ENCODE measurements around the gene SLC10A4.

- TF ChIP-seq CTCF (IDR thresholded peaks at IDR 0.05; ENCODE audit: control extremely low read depth in 1 of 3, insufficient read depth in 1 of 3, low read depth in 1 of 3, low read length in 3 of 3), result no peak
- no peak for TF ChIP-seq GABPA (IDR thresholded peaks at IDR 0.05; ENCODE audit: borderline replicate concordance, insufficient read depth, low read length)
- TF ChIP-seq POLR2AphosphoS5 (IDR thresholded peaks at IDR 0.05; ENCODE audit: low read depth, low read length), result no peak
- TF ChIP-seq TBP (IDR thresholded peaks at IDR 0.05; ENCODE audit: low read depth, low read length), result no peak
- TF ChIP-seq HDAC6 (IDR thresholded peaks at IDR 0.05; ENCODE audit: low read depth, low read length), result no peak
- TF ChIP-seq KDM1A (IDR thresholded peaks at IDR 0.05; ENCODE audit: borderline replicate concordance, low read length), result no peak
- no peak for TF ChIP-seq POLR2A (IDR thresholded peaks at IDR 0.05; ENCODE audit: control extremely low read depth in 1 of 2, low read depth in 2 of 2, low read length in 2 of 2)
- no peak for TF ChIP-seq TAF1 (IDR thresholded peaks at IDR 0.05; ENCODE audit: low read depth, low read length)
- no peak for TF ChIP-seq CEBPB (IDR thresholded peaks at IDR 0.05; ENCODE audit: low read depth, low read length)
- TF ChIP-seq TCF12 (IDR thresholded peaks at IDR 0.05; ENCODE audit: low read depth, low read length), result no peak
Measured at GRCh38 chr4:48506716-48507115, 23.6 kb downstream of the SLC10A4 start.
